ENCODE results near the gene MZT2B. TPM values are rescaled to one million over a fixed set of nuclear protein-coding genes. Genes with fewer than 3 reads are reported as not detected.
"Not testable (repeated sequence)": the region's sequence is repeated elsewhere in the genome, so short reads cannot be mapped to it uniquely, and the experiment has no call there.

The MZT2B gene
- total RNA-seq, 1 donor from 2014 or later: 152 TPM

DNA sequence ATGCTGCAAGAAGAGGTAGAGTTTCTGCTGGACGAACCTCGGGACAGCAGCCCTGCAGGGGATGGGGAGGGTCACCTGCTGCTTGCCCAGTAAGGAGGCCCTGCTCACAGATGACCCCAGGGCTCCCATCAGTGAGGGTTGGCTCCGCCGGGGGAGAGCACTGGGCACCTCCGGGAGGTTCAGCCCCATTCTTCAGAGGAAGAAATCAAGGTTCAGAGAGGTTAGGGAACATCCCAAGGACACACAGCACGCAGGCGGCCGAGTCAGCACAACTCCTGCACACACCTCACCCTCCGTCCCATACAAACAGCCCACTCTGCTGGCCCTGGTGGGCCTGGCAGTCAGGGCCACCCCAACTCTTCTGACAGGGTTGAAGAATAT lies 25.4 kb upstream of the MZT2B start:
- Mint-ChIP-seq H3K27ac (ENCODE audit: unreplicated experiment) (peak overlapping the region; percentile 13), H3K4me3 (ENCODE audit: unreplicated experiment) (no peak overlapping the region), H3K9me3 (ENCODE audit: unreplicated experiment) (no peaks in the 10 kb centered on the region), H3K4me1 (ENCODE audit: unreplicated experiment) (no peaks in the 10 kb centered on the region), H3K36me3 (ENCODE audit: low read depth, unreplicated experiment) (peaks cover 8% of the 10 kb centered on the region), H3K27me3 (ENCODE audit: unreplicated experiment) (no peaks in the 10 kb centered on the region)
- DNase-seq (ENCODE audit: low spot score): no peak
- TF ChIP-seq, protein P1, sequence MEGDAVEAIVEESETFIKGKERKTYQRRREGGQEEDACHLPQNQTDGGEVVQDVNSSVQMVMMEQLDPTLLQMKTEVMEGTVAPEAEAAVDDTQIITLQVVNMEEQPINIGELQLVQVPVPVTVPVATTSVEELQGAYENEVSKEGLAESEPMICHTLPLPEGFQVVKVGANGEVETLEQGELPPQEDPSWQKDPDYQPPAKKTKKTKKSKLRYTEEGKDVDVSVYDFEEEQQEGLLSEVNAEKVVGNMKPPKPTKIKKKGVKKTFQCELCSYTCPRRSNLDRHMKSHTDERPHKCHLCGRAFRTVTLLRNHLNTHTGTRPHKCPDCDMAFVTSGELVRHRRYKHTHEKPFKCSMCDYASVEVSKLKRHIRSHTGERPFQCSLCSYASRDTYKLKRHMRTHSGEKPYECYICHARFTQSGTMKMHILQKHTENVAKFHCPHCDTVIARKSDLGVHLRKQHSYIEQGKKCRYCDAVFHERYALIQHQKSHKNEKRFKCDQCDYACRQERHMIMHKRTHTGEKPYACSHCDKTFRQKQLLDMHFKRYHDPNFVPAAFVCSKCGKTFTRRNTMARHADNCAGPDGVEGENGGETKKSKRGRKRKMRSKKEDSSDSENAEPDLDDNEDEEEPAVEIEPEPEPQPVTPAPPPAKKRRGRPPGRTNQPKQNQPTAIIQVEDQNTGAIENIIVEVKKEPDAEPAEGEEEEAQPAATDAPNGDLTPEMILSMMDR (IDR thresholded peaks at IDR 0.05; ENCODE audit: unreplicated experiment): no peak

DNA sequence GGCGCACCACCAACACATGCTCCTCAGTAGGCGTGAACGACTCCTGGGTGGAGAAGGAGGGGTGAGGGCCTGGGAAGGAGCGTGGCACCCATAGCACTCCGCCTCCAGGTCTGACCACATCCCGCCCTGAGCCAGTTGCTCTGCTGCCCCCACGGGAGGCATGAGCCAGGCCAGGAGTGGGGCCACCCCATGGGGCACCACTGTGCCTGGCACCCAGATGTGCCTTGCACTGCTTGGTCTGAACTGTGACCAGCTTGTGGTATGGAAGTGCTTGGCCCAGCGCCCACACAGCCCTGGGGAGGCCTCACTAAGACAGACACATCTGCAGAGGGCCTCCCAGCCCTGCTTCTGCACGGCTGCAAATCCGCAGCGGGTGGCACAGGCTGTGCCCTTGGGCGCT lies 24.7 kb upstream of the MZT2B start:
- not testable (repeated sequence) for DNase-seq (ENCODE audit: low spot score); H3K9me3 Mint-ChIP-seq (ENCODE audit: unreplicated experiment); H3K4me3 Mint-ChIP-seq (ENCODE audit: unreplicated experiment); H3K27me3 Mint-ChIP-seq (ENCODE audit: unreplicated experiment); H3K27ac Mint-ChIP-seq (ENCODE audit: unreplicated experiment); H3K36me3 Mint-ChIP-seq (ENCODE audit: low read depth, unreplicated experiment); H3K4me1 Mint-ChIP-seq (ENCODE audit: unreplicated experiment)

DNA sequence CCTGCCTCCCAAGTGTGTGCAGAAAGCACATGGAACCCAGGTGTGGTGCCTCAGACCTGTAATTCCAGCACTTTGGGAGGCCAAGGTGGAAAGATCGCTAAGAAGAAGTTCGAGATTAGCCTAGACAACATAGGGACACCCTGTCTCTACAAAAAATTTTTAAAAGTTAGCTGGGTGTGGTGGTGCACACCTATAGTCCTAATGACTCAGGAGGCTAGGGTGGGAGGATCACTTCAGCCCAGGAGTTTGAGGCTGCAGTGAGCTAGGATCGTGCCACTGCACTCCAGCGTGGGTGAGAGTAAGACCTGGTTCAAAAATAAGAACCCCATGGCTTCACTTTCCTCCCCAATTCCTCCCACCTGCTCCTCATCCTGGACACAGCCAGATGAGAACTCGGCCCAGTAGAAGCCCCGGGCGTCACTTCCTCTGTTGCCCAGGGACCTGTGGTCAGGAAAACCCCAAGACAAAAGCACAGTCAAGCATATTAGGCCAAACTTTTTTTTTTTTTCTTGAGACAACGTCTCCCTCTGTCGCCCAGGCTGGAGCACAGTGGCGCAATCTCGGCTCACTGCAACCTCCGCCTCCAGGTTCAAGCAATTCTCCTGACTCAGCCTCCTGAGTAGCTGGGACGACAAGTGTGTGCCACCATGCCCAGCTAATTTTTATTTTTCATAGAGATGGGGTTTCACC lies 24.1 kb upstream of the MZT2B start:
- H3K9me3 Mint-ChIP-seq (ENCODE audit: unreplicated experiment); H3K4me3 Mint-ChIP-seq (ENCODE audit: unreplicated experiment); H3K27ac Mint-ChIP-seq (ENCODE audit: unreplicated experiment); H3K27me3 Mint-ChIP-seq (ENCODE audit: unreplicated experiment); DNase-seq (ENCODE audit: low spot score); H3K4me1 Mint-ChIP-seq (ENCODE audit: unreplicated experiment): not testable (repeated sequence)
- peaks cover 13% of the 10 kb centered on the region for H3K36me3 Mint-ChIP-seq (ENCODE audit: low read depth, unreplicated experiment)

DNA sequence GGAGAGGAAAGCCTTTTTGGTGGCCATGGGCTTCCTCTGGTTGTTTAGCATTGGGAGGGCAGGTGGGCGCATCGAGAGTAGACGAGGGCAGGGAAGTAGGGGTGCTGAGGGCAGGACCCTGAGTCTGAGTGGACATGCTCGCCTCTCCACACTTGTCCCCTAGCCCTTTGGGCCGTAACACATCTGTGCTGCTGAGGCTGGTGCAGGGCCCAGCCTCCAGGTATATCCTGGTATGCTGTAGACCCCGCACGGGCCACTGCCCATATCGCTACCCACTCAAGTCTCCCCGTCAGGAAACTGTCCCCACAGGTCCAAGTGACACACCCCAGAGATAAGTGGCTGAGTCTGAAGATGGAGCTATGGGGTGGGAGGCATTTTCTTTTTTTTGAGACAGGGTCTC lies 23.4 kb upstream of the MZT2B start:
- Mint-ChIP-seq H3K27ac (ENCODE audit: unreplicated experiment) (no peak overlapping the region), H3K27me3 (ENCODE audit: unreplicated experiment) (no peaks in the 10 kb centered on the region), H3K4me3 (ENCODE audit: unreplicated experiment) (no peak overlapping the region), H3K4me1 (ENCODE audit: unreplicated experiment) (no peaks in the 10 kb centered on the region), H3K36me3 (ENCODE audit: low read depth, unreplicated experiment) (peaks cover 14% of the 10 kb centered on the region), H3K9me3 (ENCODE audit: unreplicated experiment) (no peaks in the 10 kb centered on the region)
- TF ChIP-seq, protein P1 (IDR thresholded peaks at IDR 0.05; ENCODE audit: unreplicated experiment): no peak
- no peak for DNase-seq (ENCODE audit: low spot score)

DNA sequence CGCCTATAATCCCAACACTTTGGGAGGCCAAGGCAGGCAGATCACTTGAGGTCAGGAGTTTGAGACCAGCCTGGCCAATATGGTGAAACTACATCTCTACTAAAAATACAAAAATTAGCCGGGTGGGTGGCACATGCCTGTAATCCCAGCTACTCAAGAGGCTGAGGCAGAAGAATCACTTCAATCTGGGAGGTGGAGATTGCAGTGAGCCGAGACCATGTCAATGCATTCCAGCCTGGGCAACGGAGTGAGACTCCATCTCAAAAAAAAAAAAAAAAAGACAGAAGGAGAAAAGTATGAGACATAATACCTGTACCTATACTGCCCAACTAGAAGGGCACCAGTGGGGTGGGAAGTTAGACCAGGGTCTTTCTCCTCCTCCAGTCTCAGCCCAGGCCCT lies 22.7 kb upstream of the MZT2B start:
- not testable (repeated sequence) for DNase-seq (ENCODE audit: low spot score); H3K27ac Mint-ChIP-seq (ENCODE audit: unreplicated experiment); H3K4me3 Mint-ChIP-seq (ENCODE audit: unreplicated experiment); H3K27me3 Mint-ChIP-seq (ENCODE audit: unreplicated experiment); H3K4me1 Mint-ChIP-seq (ENCODE audit: unreplicated experiment); H3K9me3 Mint-ChIP-seq (ENCODE audit: unreplicated experiment)
- peaks cover 12% of the 10 kb centered on the region for H3K36me3 Mint-ChIP-seq (ENCODE audit: low read depth, unreplicated experiment)

DNA sequence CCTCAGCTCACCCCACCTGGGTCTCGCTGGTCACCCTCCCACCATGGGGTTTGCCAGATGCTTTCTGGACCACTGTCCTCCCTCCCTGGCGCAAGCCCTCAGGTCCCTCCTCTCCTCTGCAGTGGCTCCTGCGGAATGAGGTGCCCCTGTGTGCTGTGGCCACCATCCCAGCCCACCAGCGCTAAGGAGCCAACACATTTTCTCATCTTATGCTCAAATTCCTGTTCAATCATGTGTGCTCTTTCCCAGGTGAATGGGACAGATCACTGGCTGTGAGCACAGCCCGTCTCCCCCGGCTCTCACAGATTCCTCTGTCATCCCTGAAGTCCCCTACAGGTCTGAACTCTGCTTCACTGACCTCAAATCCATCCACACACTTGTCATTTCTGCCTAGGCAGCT lies 21.9 kb upstream of the MZT2B start:
- no peaks in the 10 kb centered on the region for H3K4me1 Mint-ChIP-seq (ENCODE audit: unreplicated experiment)
- H3K9me3 Mint-ChIP-seq (ENCODE audit: unreplicated experiment): no peaks in the 10 kb centered on the region
- no peak overlapping the region for H3K4me3 Mint-ChIP-seq (ENCODE audit: unreplicated experiment)
- no peaks in the 10 kb centered on the region for H3K27me3 Mint-ChIP-seq (ENCODE audit: unreplicated experiment)
- peaks cover 15% of the 10 kb centered on the region for H3K36me3 Mint-ChIP-seq (ENCODE audit: low read depth, unreplicated experiment)
- no peak overlapping the region for H3K27ac Mint-ChIP-seq (ENCODE audit: unreplicated experiment)
- TF ChIP-seq, protein P1 (IDR thresholded peaks at IDR 0.05; ENCODE audit: unreplicated experiment): no peak
- no peak for DNase-seq (ENCODE audit: low spot score)

DNA sequence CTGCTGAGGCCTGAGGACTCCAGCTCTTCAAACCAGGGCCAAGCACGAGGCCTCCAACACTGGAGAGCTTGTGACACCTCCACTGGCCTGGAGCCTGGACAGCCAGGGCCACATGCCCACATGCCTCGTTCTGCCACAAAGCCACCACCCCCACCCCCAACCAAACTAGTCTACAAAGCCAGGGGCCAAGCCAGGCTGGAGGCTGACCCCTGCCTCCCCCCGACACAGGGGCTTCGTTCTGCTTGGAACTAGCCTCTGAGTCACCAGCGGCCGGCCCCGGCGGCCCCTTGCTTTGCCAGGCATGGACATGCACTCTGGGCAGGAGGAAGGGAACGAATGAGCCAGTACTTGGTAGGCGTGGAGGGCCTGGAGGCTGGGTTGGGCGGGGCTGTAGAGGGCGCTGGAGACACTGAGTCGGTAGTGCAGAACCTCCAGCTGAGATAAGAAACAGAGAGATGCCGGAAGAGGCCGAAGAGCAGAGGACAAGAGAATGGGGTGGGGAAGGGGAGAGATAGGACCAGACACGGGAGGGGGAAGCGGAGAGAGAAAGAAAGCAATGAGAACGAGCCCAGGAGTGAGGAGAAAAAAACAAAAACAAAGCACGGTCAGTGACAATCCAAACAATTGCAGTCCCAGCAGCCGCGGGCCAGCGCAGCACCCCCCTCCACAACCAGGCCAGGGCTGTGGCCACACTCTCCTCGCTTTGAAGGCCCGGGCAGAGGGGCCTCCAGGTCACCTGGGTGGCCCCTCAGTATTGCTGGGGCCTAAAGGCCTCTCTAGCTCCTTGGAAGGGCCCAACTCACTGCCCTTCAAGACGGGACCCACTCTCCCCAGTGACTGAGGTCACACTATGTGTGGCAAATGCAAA lies 21.0 kb upstream of the MZT2B start:
- not testable (repeated sequence) for H3K27me3 Mint-ChIP-seq (ENCODE audit: unreplicated experiment); H3K4me3 Mint-ChIP-seq (ENCODE audit: unreplicated experiment); H3K9me3 Mint-ChIP-seq (ENCODE audit: unreplicated experiment); H3K27ac Mint-ChIP-seq (ENCODE audit: unreplicated experiment); H3K4me1 Mint-ChIP-seq (ENCODE audit: unreplicated experiment); DNase-seq (ENCODE audit: low spot score)
- H3K36me3 Mint-ChIP-seq (ENCODE audit: low read depth, unreplicated experiment): peaks cover 15% of the 10 kb centered on the region

DNA sequence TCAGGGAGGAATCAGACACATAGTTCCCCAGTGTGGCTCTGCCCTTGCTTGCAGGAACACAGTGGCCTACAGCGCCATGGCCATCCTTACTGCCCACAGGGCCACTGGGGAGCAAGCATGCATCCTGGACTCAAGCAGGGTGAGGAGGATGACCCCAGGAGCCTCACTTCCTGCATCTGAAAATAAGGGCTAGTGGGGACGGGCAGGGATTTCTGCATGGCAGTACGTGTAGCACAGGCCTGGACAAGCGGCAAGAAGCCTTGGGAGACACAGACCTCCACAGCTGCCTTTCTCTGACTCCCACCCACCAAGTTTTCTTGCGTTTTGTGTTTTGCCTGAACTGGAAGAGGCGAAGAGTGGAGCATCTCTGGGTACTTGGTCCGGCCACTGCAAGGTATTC lies 19.6 kb upstream of the MZT2B start:
- peaks cover 19% of the 10 kb centered on the region for H3K36me3 Mint-ChIP-seq (ENCODE audit: low read depth, unreplicated experiment)
- H3K9me3 Mint-ChIP-seq (ENCODE audit: unreplicated experiment); H3K4me1 Mint-ChIP-seq (ENCODE audit: unreplicated experiment); H3K4me3 Mint-ChIP-seq (ENCODE audit: unreplicated experiment); DNase-seq (ENCODE audit: low spot score); H3K27me3 Mint-ChIP-seq (ENCODE audit: unreplicated experiment); H3K27ac Mint-ChIP-seq (ENCODE audit: unreplicated experiment): not testable (repeated sequence)

Data from endothelial cell (in vitro differentiated cells).